HG02852 (cell line): Measurements from ENCODE around the gene LMAN2L.

Experiments used
- ATAC-seq: cut with Tn5 transposase; IDR thresholded peaks from one replicate; pipeline ENCODE4 v1.9.1; 2021; ENCODE audit warnings: mild to moderate bottlenecking, moderate library complexity; ENCODE audit not compliant: unreplicated experiment

The LMAN2L gene

DNA sequence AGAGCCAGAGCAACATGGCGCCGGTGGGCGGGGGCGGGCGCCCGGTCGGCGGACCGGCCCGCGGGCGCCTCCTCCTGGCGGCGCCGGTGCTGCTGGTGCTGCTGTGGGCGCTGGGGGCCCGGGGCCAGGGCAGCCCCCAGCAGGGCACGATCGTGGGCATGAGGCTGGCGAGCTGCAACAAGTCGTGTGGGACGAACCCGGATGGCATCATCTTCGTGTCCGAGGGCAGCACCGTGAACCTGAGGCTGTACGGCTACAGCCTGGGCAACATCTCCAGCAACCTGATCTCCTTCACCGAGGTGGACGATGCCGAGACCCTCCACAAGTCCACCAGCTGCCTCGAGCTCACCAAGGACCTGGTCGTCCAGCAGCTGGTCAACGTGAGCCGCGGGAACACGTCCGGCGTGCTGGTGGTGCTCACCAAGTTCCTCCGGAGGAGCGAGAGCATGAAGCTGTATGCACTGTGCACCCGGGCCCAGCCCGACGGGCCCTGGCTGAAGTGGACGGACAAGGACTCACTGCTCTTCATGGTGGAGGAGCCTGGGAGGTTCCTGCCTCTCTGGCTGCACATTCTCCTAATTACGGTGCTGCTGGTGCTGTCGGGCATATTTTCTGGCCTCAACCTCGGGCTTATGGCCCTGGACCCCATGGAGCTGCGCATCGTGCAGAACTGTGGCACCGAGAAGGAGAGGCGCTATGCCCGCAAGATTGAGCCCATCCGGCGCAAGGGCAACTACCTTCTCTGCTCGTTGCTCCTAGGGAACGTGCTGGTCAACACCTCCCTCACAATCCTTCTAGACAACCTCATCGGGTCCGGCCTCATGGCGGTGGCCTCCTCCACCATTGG, 21.3 kb upstream of the LMAN2L start:
- peak; percentile 7 for ATAC-seq

DNA sequence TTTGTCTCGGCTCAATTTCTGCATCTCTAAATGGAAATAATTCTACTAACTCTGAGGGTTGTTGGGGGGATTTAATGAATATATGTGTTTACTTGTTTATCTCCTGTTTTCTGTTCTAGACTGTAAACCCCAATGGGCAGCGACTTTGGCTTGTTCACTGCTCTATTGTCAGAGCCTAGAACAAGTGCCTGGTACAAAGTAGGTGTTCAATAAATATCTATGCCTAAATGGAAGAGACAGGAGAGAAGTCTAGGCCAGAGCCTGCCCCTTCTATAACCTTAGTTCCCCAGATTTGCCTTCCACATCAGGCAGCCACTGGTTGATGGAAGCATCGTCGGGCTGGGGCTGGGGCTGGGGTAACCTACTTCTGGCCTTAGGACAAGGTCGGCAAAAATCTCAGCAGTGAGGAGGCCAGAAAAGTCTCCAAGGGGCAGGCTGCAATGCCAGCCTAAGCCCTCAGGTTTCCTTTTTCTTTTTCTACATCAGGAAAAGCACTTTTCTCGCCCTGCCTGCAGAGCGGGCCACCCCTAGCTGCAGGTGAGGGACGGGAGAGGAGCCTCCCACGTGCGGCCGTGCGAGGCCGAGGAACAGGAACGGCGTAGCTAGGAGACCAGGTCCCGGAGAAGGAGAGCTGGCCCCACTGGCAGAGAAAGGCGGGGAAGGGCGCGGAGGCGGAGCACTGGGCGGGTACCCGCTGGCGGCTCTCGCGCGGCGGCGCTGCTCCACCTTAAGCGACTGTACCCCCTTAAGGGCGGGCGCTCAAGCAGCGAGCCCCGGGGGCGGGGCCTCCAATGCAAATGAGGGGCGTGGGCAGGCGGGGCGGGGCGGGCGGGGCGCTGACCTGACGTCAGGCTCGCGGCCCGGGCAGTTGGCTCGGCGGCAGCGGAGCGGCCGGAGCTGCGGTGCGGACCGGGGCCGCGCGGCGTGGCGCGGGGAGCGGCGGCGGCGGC, 20.4 kb upstream of the LMAN2L start, which contains the start of gene CNNM4:
CNNM4 (plus strand) TSS at position 867 of the 950 bp plus-strand sequence. CDS start 98 bp downstream, outside the sequence.
- peak; percentile 84 for ATAC-seq

DNA sequence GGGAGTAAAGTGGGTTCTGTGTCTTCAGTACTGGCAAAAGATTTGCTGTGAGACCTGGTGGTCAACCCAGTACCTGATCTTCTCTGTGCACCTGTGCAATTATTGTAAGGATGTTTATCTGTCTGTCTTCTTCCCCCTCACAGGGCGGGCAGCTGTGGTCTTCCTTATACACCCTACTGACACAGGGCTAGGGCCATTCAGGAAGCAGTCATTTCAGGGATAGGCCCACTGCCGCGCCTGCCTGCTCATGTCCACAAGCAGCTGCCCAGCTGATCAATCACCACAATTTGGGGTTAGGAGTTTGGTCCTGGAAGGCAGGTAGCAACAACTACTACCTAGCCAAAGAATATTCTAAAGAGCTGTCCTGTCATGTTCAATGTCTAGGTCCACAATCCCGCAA, 19.7 kb upstream of the LMAN2L start:
- ATAC-seq = no peak

DNA sequence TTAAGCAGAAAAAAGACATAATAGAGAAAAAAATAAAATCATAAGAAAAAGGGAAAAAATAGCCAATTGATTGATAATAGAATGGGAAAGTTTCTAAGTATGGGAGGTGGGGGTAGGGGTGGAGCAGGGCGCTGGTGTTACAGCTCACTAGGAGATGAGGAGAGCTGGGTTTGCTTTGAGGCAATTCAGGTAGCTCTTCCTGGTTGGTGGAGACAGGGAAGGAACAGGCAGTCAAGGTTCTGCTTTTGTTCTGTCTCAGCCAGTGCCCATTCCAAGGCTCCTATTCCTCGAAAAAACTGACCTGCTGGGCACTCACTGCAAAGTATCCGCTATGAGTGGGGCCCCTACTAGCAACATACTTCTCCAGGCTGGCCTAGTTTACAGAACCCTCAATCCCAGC, 19.1 kb upstream of the LMAN2L start:
- no peak for ATAC-seq

DNA sequence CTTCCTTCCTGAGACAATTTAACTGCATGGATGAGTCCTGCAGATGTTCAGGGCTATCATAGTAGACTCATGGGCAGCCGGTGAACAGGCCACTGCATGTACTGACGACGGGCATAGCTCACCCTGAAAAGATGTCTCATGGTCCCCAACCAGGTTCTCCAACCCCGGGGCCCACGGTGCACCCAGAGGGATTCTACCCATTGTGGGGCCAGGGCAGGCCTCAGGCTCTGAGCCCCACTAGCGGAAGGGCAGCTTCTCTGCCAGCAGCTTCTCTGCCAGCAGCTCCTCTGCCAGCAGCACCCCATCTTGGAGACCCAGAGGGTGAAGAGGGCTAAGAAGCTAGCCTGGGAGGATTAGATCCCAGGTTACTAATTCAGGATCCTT, 17.6 kb upstream of the LMAN2L start:
- no peak for ATAC-seq

- no peak for ATAC-seq
These were observed 17.1 kb upstream of the LMAN2L start for GRCh38 chr2:96756788-96757476.

GRCh38 chr2:96754317-96754716, 14.5 kb upstream of the LMAN2L start:
- no peak for ATAC-seq

GRCh38 chr2:96753661-96754282, 13.9 kb upstream of the LMAN2L start:
- ATAC-seq = no peak

DNA sequence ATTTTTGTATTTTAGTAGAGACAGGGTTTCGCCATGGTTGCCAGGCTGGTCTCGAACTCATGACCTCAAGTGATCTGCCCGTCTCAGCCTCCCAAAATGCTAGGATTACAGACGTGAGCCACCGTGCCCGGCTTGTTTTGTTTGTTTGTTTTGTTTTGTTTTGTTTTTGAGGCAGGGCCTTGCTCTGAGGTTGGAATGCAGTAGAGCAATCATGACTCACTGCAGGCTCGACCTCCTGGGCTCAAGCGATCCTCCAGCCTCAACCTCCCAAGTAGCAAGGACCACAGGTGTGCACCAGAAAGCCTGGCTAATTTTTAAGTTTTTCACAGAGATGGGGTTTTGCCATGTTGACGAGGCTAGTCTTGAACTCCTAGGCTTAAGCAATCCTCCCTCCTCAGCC, 11.9 kb upstream of the LMAN2L start:
- no peak for ATAC-seq

GRCh38 chr2:96747061-96747617, 7.3 kb upstream of the LMAN2L start:
- ATAC-seq = no peak

- ATAC-seq = no peak
These were observed 710 bp downstream of the LMAN2L start for GRCh38 chr2:96739076-96739632.

- no peak for ATAC-seq
These were observed 2.0 kb downstream of the LMAN2L start for GRCh38 chr2:96737831-96738230.

- no peak for ATAC-seq
These were observed 2.6 kb downstream of the LMAN2L start for GRCh38 chr2:96737251-96737650.

- no peak for ATAC-seq
These were observed 4.8 kb downstream of the LMAN2L start for GRCh38 chr2:96734880-96735583.

GRCh38 chr2:96733931-96734330, 5.9 kb downstream of the LMAN2L start:
- ATAC-seq = no peak

- no peak for ATAC-seq
These were observed 9.7 kb downstream of the LMAN2L start for GRCh38 chr2:96730212-96730611.

GRCh38 chr2:96729748-96730147, 10.1 kb downstream of the LMAN2L start:
- ATAC-seq = no peak

DNA sequence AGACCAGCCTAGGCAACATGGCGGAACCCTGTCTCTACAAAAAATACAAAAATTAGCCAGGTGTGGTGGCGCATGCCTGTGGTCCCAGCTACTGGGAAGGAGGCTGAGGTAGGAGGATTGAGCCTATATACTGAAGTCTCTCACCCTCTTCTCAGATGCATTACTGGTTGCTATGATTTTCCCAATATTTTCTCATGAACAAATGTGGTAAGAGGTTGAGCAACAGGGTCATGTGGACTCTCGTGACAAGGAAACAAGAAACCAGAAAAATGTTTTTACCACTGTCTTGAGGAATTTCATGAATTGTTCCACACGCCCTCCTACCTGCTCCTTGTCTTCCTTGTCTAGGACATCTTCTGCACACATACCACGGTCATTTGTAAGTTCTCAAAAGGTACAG, 12.4 kb downstream of the LMAN2L start:
- no peak for ATAC-seq

GRCh38 chr2:96726131-96726530, 13.7 kb downstream of the LMAN2L start:
- no peak for ATAC-seq
